ENCODE measurements around the gene OBP2B. TPM values are rescaled to one million over a fixed set of nuclear protein-coding genes. Genes with fewer than 3 reads are reported as not detected.

Gene OBP2B
- polyA plus RNA-seq, 2 of the 4 experiments (the other 2 are of a cell fraction): not detected

- no peak for ATAC-seq
- Histone ChIP-seq H3K4me3 (no peak overlapping the region), H3K4me2 (no peak overlapping the region), H3K9me3 (peaks cover 8% of the 10 kb centered on the region; the same call in 1 of the 3 replicates), H3K4me1 (no peaks in the 10 kb centered on the region), H3K27ac (no peak overlapping the region)
- TF ChIP-seq ZSCAN20 (CRISPR knock-in tag; IDR thresholded peaks at IDR 0.05): no peak
- TF ChIP-seq POLR2A (IDR thresholded peaks at IDR 0.05; ENCODE audit: low read length): no peak
- TF ChIP-seq TP53 (CRISPR knock-in tag; IDR thresholded peaks at IDR 0.05): no peak
- TF ChIP-seq HOXB13 (CRISPR knock-in tag; IDR thresholded peaks at IDR 0.05; ENCODE audit: low read depth): no peak
- no peak for TF ChIP-seq RARB (CRISPR knock-in tag; IDR thresholded peaks at IDR 0.05)
- TF ChIP-seq ZNF302 (CRISPR knock-in tag; IDR thresholded peaks at IDR 0.05): no peak
- no peak for TF ChIP-seq ATOH8 (CRISPR knock-in tag; IDR thresholded peaks at IDR 0.05; ENCODE audit: low read depth)
- TF ChIP-seq EP300 (IDR thresholded peaks at IDR 0.05): no peak
- TF ChIP-seq HMGXB4 (CRISPR knock-in tag; IDR thresholded peaks at IDR 0.05; ENCODE audit: borderline replicate concordance): no peak
- TF ChIP-seq RCOR1 (IDR thresholded peaks at IDR 0.05; ENCODE audit: low read depth, low read length): no peak
- no peak for TF ChIP-seq RNF2 (IDR thresholded peaks at IDR 0.05; ENCODE audit: borderline replicate concordance, low read depth)
- no peak for TF ChIP-seq CHD2 (IDR thresholded peaks at IDR 0.05; ENCODE audit: low read length, partially characterized antibody)
- no peak for DNase-seq (ENCODE audit: low read depth in 1 of 2, low spot score in 1 of 2)
- ChIA-PET POLR2A (no interaction called here), CTCF (interaction anchor here (1.0 to 1.6 kb wide), 4 partner anchors 13 to 71 kb away, joined by 3 to 8 read pairs (median 4); no protein-coding TSS in a partner anchor)
- WGBS (ENCODE audit: missing lambda C conversion rate): 92% methylated on average over 9 of the region's 10 CpGs
- no peak for FAIRE-seq
Observed at GRCh38 chr9:133256686-133257091, 47.6 kb upstream of the OBP2B start.

- ChIA-PET POLR2A (no interaction called here), CTCF (interaction anchor here (1.1 to 1.6 kb wide), 4 partner anchors 10 to 71 kb away, joined by 3 to 8 read pairs (median 4); no protein-coding TSS in a partner anchor)
- FAIRE-seq (no peak), ATAC-seq (no peak), DNase-seq (ENCODE audit: low read depth in 1 of 2, low spot score in 1 of 2) (no peak)
- Histone ChIP-seq H3K9me3 (peaks cover 8% of the 10 kb centered on the region; the same call in 1 of the 3 replicates), H3K4me1 (no peaks in the 10 kb centered on the region), H3K4me2 (no peak overlapping the region), H3K4me3 (no peak overlapping the region), H3K27ac (no peak overlapping the region)
- TF ChIP-seq USF2 (IDR thresholded peaks at IDR 0.05): no peak
- no peak for TF ChIP-seq CHD2 (IDR thresholded peaks at IDR 0.05; ENCODE audit: low read length, partially characterized antibody)
- TF ChIP-seq ATOH8 (CRISPR knock-in tag; IDR thresholded peaks at IDR 0.05; ENCODE audit: low read depth): no peak
- no peak for TF ChIP-seq ZNF302 (CRISPR knock-in tag; IDR thresholded peaks at IDR 0.05)
- TF ChIP-seq JUNB (IDR thresholded peaks at IDR 0.05): no peak
- no peak for TF ChIP-seq ZC3H11A (IDR thresholded peaks at IDR 0.05)
- TF ChIP-seq ESRRA (IDR thresholded peaks at IDR 0.05; ENCODE audit: borderline replicate concordance, low read length): no peak
- no peak for TF ChIP-seq CHD4 (IDR thresholded peaks at IDR 0.05; ENCODE audit: borderline replicate concordance)
- no peak for TF ChIP-seq BHLHE40 (IDR thresholded peaks at IDR 0.05; ENCODE audit: low read depth, low read length)
- no peak for TF ChIP-seq RAD21 (conservative IDR thresholded peaks at IDR 0.05 in 1 of 2, IDR thresholded peaks at IDR 0.05 in 1 of 2)
- TF ChIP-seq HOXB13 (CRISPR knock-in tag; IDR thresholded peaks at IDR 0.05; ENCODE audit: low read depth): no peak
- TF ChIP-seq HOXA7 (CRISPR knock-in tag; IDR thresholded peaks at IDR 0.05): no peak
- no peak for TF ChIP-seq HDAC2 (IDR thresholded peaks at IDR 0.05)
- 95% methylated on average over 17 of the region's 30 CpGs for WGBS (ENCODE audit: missing lambda C conversion rate)
Observed at GRCh38 chr9:133256136-133256461, 47.0 kb upstream of the OBP2B start.
